GM21576 (cell line): ENCODE measurements around the gene GAK.

ENCODE experiments used
- ATAC-seq: cut with Tn5 transposase; IDR thresholded peaks from one replicate; pipeline ENCODE4 v1.9.1; 2021; ENCODE audit warnings: mild to moderate bottlenecking, moderate library complexity; ENCODE audit not compliant: unreplicated experiment

Gene GAK

GRCh38 chr4:833156-833555 is 99.0 kb downstream of the GAK start:
- ATAC-seq, result no peak

- no peak for ATAC-seq
Observed at GRCh38 chr4:832536-832935, 99.6 kb downstream of the GAK start.

- no peak for ATAC-seq
Observed at GRCh38 chr4:832108-832507, 100.0 kb downstream of the GAK start.

- no peak for ATAC-seq
Observed at GRCh38 chr4:831483-831805, 100.7 kb downstream of the GAK start.

GRCh38 chr4:830601-831482 is 101.3 kb downstream of the GAK start:
- ATAC-seq, result no peak

GRCh38 chr4:829761-830600 is 102.1 kb downstream of the GAK start:
- ATAC-seq, result no peak

GRCh38 chr4:829291-829690 is 102.8 kb downstream of the GAK start:
- ATAC-seq, result no peak

- ATAC-seq, result no peak
Observed at GRCh38 chr4:828641-829271, 103.4 kb downstream of the GAK start.

GRCh38 chr4:827209-828081 is 104.7 kb downstream of the GAK start:
- ATAC-seq, result no peak

- ATAC-seq, result no peak
Observed at GRCh38 chr4:826508-827208, 105.5 kb downstream of the GAK start.

- no peak for ATAC-seq
Observed at GRCh38 chr4:825971-826330, 106.2 kb downstream of the GAK start, which contains the start of gene CPLX1. Gene CPLX1 (minus strand): TSS chr4:826129. CDS start chr4:824522, 1,607 bp downstream.

GRCh38 chr4:825063-825970 is 106.8 kb downstream of the GAK start:
- no peak for ATAC-seq

- no peak for ATAC-seq
Observed at GRCh38 chr4:824461-825062, 107.6 kb downstream of the GAK start.

GRCh38 chr4:823761-824460 is 108.2 kb downstream of the GAK start:
- no peak for ATAC-seq

- no peak for ATAC-seq
Observed at GRCh38 chr4:823176-823760, 108.8 kb downstream of the GAK start.

GRCh38 chr4:822361-823175 is 109.5 kb downstream of the GAK start:
- ATAC-seq, result no peak

- no peak for ATAC-seq
Observed at GRCh38 chr4:821631-822030, 110.5 kb downstream of the GAK start.
